Astrocyte of the spinal cord (primary cell): ENCODE measurements around the gene TBX2.
"Not testable (repeated sequence)": the region's sequence is repeated elsewhere in the genome, so short reads cannot be mapped to it uniquely, and the experiment has no call there.

Source experiments
- DNase-seq: peaks from one replicate; pipeline ENCODE4 v3.0.0; 2011; ENCODE audit warnings: low read depth, low spot score
- H3K4me3 ChIP-seq: 2 replicates; pipeline ENCODE4 v1.5.1; 2011; ENCODE audit warnings: low read depth, mild to moderate bottlenecking, low read length, moderate library complexity
- in situ Hi-C: cut with HindIII; loops from 2 replicates; pipeline ENCODE4 v1.10.0; 2017; ENCODE audit warnings: low sequenced_read_pairs
- TF ChIP-seq, protein P1 (sequence below): IDR thresholded peaks from 2 replicates; pipeline ENCODE4 v1.5.1; 2012; ENCODE audit warnings: low read depth, mild to moderate bottlenecking, low read length, inconsistent platforms

Gene TBX2

DNA sequence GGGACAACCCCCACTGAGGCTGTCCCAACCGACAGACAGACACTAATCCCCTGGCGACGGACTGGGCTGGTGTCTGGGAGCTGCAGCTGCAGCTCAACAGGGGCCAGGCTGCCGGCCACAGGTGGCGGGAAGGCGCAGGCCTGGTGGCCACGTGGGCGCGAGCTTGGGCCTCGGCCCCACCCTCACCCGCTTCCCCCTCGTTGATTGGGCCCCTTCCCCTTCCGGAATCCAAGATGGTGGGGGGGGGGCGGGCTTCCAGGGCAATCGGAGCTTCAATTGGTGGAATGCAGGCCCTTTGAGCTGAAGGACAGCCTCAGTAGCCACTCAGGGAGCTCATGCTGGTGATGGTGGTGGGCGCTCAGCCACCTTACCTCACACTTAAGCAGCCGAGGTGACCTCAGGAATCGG, 43.8 kb downstream of the TBX2 start:
- in situ Hi-C loops: no loop called here
- H3K4me3 ChIP-seq: no peak overlapping the region
- DNase-seq: no peak
- TF ChIP-seq, protein P1, sequence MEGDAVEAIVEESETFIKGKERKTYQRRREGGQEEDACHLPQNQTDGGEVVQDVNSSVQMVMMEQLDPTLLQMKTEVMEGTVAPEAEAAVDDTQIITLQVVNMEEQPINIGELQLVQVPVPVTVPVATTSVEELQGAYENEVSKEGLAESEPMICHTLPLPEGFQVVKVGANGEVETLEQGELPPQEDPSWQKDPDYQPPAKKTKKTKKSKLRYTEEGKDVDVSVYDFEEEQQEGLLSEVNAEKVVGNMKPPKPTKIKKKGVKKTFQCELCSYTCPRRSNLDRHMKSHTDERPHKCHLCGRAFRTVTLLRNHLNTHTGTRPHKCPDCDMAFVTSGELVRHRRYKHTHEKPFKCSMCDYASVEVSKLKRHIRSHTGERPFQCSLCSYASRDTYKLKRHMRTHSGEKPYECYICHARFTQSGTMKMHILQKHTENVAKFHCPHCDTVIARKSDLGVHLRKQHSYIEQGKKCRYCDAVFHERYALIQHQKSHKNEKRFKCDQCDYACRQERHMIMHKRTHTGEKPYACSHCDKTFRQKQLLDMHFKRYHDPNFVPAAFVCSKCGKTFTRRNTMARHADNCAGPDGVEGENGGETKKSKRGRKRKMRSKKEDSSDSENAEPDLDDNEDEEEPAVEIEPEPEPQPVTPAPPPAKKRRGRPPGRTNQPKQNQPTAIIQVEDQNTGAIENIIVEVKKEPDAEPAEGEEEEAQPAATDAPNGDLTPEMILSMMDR: no peak

DNA sequence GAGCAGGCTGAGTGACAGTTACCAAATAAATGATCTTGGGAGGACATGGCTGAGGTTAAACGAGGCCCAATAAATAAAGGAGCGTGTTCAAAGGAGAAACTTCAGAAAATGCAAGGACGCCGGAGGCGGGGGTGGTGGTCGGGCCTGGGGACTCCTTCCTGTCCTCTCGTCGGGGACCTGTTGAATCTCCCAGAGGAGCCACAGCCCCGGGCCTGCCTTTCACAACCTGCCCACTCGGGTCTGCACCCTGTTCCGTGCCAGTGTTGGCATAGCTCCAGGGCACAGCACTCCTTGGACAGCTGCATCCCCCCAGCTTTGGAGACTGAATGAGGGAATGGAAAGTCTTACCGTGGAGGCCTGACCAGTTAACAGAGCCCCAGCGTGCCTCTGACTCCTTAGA, 44.4 kb downstream of the TBX2 start:
- H3K4me3 ChIP-seq: no peak overlapping the region
- TF ChIP-seq, protein P1: no peak
- in situ Hi-C loops: no loop called here
- no peak for DNase-seq

DNA sequence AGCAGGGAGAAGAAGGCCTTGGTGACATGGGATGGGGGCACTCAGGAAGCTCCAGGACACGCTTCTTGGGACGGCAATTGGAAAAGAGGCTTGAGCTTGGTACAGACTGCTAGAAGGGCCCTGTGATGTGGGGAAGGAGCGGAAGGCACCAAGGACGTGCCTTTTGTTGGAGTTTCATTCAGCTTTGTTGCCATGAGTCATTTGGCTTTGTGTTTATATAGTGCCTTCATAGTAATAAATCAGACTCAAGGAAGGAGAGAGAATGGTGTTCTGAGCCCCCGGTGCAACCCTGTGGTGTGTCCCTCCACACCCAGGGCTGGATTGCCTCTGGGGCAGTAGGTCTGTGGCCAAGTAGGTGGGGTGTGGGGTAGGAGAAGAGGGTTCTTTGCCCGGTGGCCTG, 45.2 kb downstream of the TBX2 start:
- H3K4me3 ChIP-seq: no peak overlapping the region
- in situ Hi-C loops: no loop called here
- DNase-seq: peak; percentile 15
- TF ChIP-seq, protein P1: no peak

DNA sequence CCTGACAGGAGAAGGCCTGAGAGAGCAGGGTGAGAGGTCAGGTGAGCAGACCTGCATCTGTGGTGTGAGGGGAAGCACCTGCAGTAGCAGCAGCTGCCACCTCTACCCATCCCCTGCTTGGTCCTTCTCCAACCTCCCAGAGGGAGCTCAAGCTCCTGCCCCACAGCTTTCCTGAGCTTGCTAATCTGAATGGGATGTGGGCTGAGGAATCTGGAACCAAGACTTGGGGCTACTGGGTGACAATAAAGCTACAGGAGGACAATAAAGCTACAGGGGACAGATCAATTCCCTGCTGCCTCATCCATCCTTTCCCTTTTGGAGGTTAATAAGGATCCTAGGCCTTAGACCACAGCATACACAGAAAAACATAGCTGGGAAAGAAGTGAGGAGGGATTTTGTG, 47.7 kb downstream of the TBX2 start:
- TF ChIP-seq, protein P1: no peak
- DNase-seq: no peak
- no peak overlapping the region for H3K4me3 ChIP-seq
- in situ Hi-C loops: no loop called here

DNA sequence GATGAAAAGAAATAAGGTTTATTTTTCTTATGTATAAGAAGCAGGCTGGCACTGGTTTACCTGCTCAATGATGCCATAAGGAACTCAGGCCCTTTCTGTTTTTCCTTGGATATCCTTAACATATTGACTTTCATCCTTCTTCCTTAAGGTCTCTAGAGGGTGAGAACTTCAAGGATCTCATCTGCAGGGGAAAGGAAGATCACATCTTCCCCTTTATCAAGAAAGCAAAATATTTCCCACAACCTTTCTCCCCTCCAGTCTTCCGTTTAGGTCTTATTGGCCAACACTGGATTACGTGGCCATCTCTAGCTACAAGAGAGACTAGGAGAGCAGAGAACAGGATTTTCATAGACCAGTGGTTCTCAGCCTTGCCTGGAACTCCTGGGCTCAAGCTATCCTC, 48.4 kb downstream of the TBX2 start:
- DNase-seq: no peak
- in situ Hi-C loops: no loop called here
- H3K4me3 ChIP-seq: no peak overlapping the region
- TF ChIP-seq, protein P1: no peak

DNA sequence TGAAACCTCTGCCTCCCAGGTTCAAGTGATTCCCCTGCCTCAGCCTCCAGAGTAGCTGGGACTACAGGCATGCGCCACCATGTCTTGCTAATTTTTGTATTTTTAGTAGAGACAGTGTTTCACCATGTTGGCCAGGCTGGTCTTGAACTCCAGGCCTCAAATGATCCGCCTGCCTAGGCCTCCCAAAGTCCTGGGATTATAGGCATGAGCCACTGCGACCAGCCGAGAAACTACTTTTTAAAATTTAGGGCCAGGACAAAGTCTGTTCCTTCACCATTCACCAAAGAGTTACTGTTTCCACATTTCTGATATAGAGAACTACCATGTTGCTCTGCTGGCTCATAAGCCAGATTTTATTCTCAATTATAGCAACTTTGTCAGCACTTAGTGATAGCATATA, 49.5 kb downstream of the TBX2 start:
- DNase-seq, in situ Hi-C loops, H3K4me3 ChIP-seq: not testable (repeated sequence)

DNA sequence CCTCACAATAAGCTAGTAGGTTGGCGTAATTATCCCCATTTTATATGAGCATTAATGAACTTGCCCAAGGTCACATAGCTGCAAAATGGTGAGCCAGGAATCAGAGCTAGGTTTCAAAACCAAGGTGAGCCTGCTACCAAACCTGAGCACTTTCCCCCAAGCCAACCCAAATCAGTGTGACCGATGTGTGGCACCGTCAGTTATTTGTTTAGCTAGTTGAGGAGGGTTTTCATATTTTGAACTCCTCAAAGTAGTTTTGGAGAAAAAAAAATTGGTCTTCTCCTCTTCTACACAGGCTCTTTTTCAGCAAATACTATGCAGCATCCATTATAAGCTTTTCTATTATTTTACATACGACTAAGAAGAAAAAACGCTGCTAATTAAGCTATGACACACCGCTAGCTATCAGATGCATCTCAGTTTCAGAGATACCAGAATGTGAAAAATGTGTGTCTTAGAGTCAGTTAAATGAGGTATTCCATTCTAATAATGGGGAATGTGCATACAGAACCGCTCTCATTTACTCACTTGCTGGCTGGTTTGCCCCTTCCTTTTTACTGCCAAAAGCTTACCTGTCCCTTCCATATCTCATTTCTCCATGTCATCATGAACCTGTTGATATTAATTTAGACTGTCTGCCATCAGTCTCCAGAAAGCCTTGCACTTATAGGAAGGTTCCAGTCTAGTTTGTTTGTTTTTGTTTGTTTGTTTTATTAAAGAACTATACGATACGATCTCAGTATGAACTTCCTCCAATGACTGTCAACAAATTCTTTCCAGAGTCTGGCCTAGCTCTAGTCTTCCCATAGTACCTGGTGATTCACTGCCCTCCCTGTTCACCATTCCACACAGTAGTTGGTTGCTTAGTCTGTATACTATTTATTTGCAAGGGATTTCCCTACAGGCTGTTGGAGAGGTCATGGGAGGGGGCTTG, 50.3 kb downstream of the TBX2 start:
- H3K4me3 ChIP-seq: no peak overlapping the region
- in situ Hi-C loops: no loop called here
- TF ChIP-seq, protein P1: no peak
- no peak for DNase-seq
